HepG2 (cell line): ENCODE results near the gene CCS. TPM values are rescaled to one million over a fixed set of nuclear protein-coding genes. Genes with fewer than 3 reads are reported as not detected.

ENCODE experiments used
- ARHGAP35 ChIP-seq: sonication (generic); formaldehyde crosslinking; IDR thresholded peaks from 2 replicates; pipeline ENCODE4 v1.9.0; 2022; ENCODE audit warnings: mild to moderate bottlenecking, inconsistent platforms, moderate library complexity, missing genetic modification reagents, borderline replicate concordance
- DZIP1 ChIP-seq: sonication (generic); formaldehyde crosslinking; IDR thresholded peaks from 2 replicates; pipeline ENCODE4 v1.5.0; 2020; ENCODE audit warnings: mild to moderate bottlenecking, missing genetic modification reagents
- EED ChIP-seq: sonication (generic); formaldehyde crosslinking; IDR thresholded peaks from 2 replicates; pipeline ENCODE4 v1.5.0; 2020; ENCODE audit warnings: mild to moderate bottlenecking, missing genetic modification reagents
- MNT ChIP-seq: fragments of 450-650 bp; IDR thresholded peaks from 2 replicates; pipeline ENCODE4 v1.6.1; 2016
- MYC ChIP-seq: sonication (generic); formaldehyde crosslinking; IDR thresholded peaks from 2 replicates; pipeline ENCODE4 v1.9.0; 2021; ENCODE audit warnings: missing genetic modification reagents, borderline replicate concordance
- NFE2L2 ChIP-seq: fragments of 150-350 bp; IDR thresholded peaks from 2 replicates; pipeline ENCODE4 v1.6.1; 2014; ENCODE audit warnings: low read length
- NFYB ChIP-seq: sonication (generic); formaldehyde crosslinking; IDR thresholded peaks from 2 replicates; pipeline ENCODE4 v1.4.0; 2020; ENCODE audit warnings: missing genetic modification reagents
- PHF21A ChIP-seq: sonication (generic); formaldehyde crosslinking; IDR thresholded peaks from 2 replicates; pipeline ENCODE4 v1.5.0; 2020; ENCODE audit warnings: mild to moderate bottlenecking, missing genetic modification reagents
- PRDM4 ChIP-seq: sonication (generic); formaldehyde crosslinking; IDR thresholded peaks from 2 replicates; pipeline ENCODE4 v1.9.0; 2021; ENCODE audit warnings: missing genetic modification reagents, borderline replicate concordance
- SPEN ChIP-seq: sonication (generic); formaldehyde crosslinking; IDR thresholded peaks from 2 replicates; pipeline ENCODE4 v1.5.1; 2020; ENCODE audit warnings: low read depth, mild to moderate bottlenecking, missing genetic modification reagents
- ZBTB2 ChIP-seq: sonication (generic); formaldehyde crosslinking; IDR thresholded peaks from 2 replicates; pipeline ENCODE4 v1.8.0; 2022; ENCODE audit warnings: low read depth, missing genetic modification reagents
- ZFAT ChIP-seq: sonication (generic); formaldehyde crosslinking; conservative IDR thresholded peaks from 2 replicates; pipeline ENCODE4 v1.8.1; 2023; ENCODE audit warnings: missing genetic modification reagents, inconsistent platforms
- ZNF143 ChIP-seq: sonication (generic); formaldehyde crosslinking; IDR thresholded peaks from 2 replicates; pipeline ENCODE4 v1.4.0; 2020; ENCODE audit warnings: missing genetic modification reagents
- ZNF503 ChIP-seq: sonication (generic); formaldehyde crosslinking; IDR thresholded peaks from 2 replicates; pipeline ENCODE4 v1.4.0; 2020; ENCODE audit warnings: missing genetic modification reagents
- ZNF619 ChIP-seq: sonication (generic); formaldehyde crosslinking; IDR thresholded peaks from 2 replicates; pipeline ENCODE4 v1.4.0; 2020; ENCODE audit warnings: mild to moderate bottlenecking, missing genetic modification reagents
- ZNF737 ChIP-seq: sonication (generic); formaldehyde crosslinking; IDR thresholded peaks from 2 replicates; pipeline ENCODE4 v1.5.0; 2020; ENCODE audit warnings: missing genetic modification reagents, mild to moderate bottlenecking, borderline replicate concordance
- ZNF772 ChIP-seq: sonication (generic); formaldehyde crosslinking; IDR thresholded peaks from 2 replicates; pipeline ENCODE4 v1.5.0; 2020; ENCODE audit warnings: mild to moderate bottlenecking, missing genetic modification reagents
- ZNF777 ChIP-seq: sonication (generic); formaldehyde crosslinking; IDR thresholded peaks from 2 replicates; pipeline ENCODE4 v1.4.0; 2020; ENCODE audit warnings: missing genetic modification reagents
- ZNF792 ChIP-seq: IDR thresholded peaks from 2 replicates; pipeline ENCODE4 v1.6.1; 2016
- ZSCAN31 ChIP-seq: sonication (generic); formaldehyde crosslinking; IDR thresholded peaks from 2 replicates; pipeline ENCODE4 v1.5.0; 2020; ENCODE audit warnings: low read depth, mild to moderate bottlenecking, missing genetic modification reagents
- polyA plus RNA-seq, 8 experiments: library from polyadenylated mRNA; depleted of rRNA in 3 of 8; stranded (reverse) in 7 of 8; unstranded in 1 of 8; fragments of >200 nt; fragmentation: Illumina TruSeq in 4 of 8; extraction: Trizol in 4 of 8; gene quantifications; 2 replicates each; pipeline versions ENCODE4 v1.2.1 to v1.2.3, GENCODE V29; 2011 to 2016; ENCODE audit warnings: low read depth in 4 of 8, missing spikeins in 1 of 8, mixed read lengths in 1 of 8; ENCODE audit not compliant: insufficient read depth in 1 of 8
- total RNA-seq, 5 experiments: library from RNA; depleted of rRNA; stranded (reverse); fragments of >200 nt; fragmentation: Illumina TruSeq; extraction: Trizol; gene quantifications; 2 replicates each; pipeline ENCODE4 v1.2.3, GENCODE V29; 2016; ENCODE audit warnings: low read depth in 1 of 5

The CCS gene
- total and polyA plus RNA-seq, 2 of the 13 experiments (the other 11 are each of a cell fraction or from before 2014, with no cell fraction given): 25.4 to 44.6 TPM

- TF ChIP-seq ZNF772 (peak; percentile 37), NFE2L2 (no peak), SPEN (peak; percentile 80; the same call in 1 of the 2 replicates), ZSCAN31 (CRISPR knock-in tag) (no peak), ZNF777 (CRISPR knock-in tag) (peak; percentile 99), PRDM4 (CRISPR knock-in tag) (no peak), PHF21A (CRISPR knock-in tag) (0 out of 2 replicates have a peak, but pooled peaks have one; percentile 30), ZNF737 (CRISPR knock-in tag) (no peak), MNT (no peak), DZIP1 (CRISPR knock-in tag) (no peak), EED (CRISPR knock-in tag) (no peak), ZNF143 (CRISPR knock-in tag) (no peak), MYC (CRISPR knock-in tag) (peak; percentile 79), ZFAT (CRISPR knock-in tag) (no peak), ZNF619 (CRISPR knock-in tag) (no peak), NFYB (CRISPR knock-in tag) (peak; percentile 92), ZNF792 (no peak), ZNF503 (peak; percentile 33; the same call in 1 of the 2 replicates), ARHGAP35 (CRISPR knock-in tag) (0 out of 2 replicates have a peak, but pooled peaks have one; percentile 17), ZBTB2 (CRISPR knock-in tag) (no peak)
Observed at GRCh38 chr11:66545701-66546367, 47.2 kb upstream of the CCS start, which contains the start of gene ZDHHC24 (continued).
